Measurements from ENCODE around the gene PDSS2.

The PDSS2 gene

GRCh38 chr6:107246249-107246971 is 213.0 kb downstream of the PDSS2 start:
- Histone ChIP-seq H3K79me2 (ENCODE audit: insufficient read depth, low read length) (no peaks in the 10 kb centered on the region), H3K9me2 (ENCODE audit: low read depth, low read length) (no peaks in the 10 kb centered on the region), H3F3A (ENCODE audit: insufficient read depth, low read length) (no peaks in the 10 kb centered on the region), H3K9me3 (ENCODE audit: low read length) (no peaks in the 10 kb centered on the region), H3K4me1 (ENCODE audit: insufficient read depth, low read length, severe bottlenecking) (peaks cover 14% of the 10 kb centered on the region), H2AFZ (ENCODE audit: low read length) (no peak overlapping the region), H3K4me2 (ENCODE audit: low read length) (no peak overlapping the region), H4K20me1 (ENCODE audit: insufficient read depth, low read length) (no peaks in the 10 kb centered on the region), H3K9ac (ENCODE audit: low read length) (no peak overlapping the region), H3K27me3 (ENCODE audit: insufficient read depth, low read length) (no peaks in the 10 kb centered on the region), H3K4me3 (ENCODE audit: low read depth, low read length, poor library complexity, severe bottlenecking) (no peak overlapping the region), H3K27ac (ENCODE audit: low read depth, low read length, poor library complexity, severe bottlenecking) (no peak overlapping the region), H3K36me3 (ENCODE audit: insufficient read depth, low read length) (no peaks in the 10 kb centered on the region)
- TF ChIP-seq CTCF (IDR thresholded peaks at IDR 0.05; ENCODE audit: low read length) (no peak), EZH2 (IDR thresholded peaks at IDR 0.05; ENCODE audit: borderline replicate concordance, low read length) (no peak)

GRCh38 chr6:107244742-107245480 is 214.5 kb downstream of the PDSS2 start:
- H3K4me1 ChIP-seq (ENCODE audit: insufficient read depth, low read length, severe bottlenecking) = peaks cover 14% of the 10 kb centered on the region
- TF ChIP-seq EZH2 (IDR thresholded peaks at IDR 0.05; ENCODE audit: borderline replicate concordance, low read length) (no peak), CTCF (IDR thresholded peaks at IDR 0.05; ENCODE audit: low read length) (no peak)
- H3K36me3 ChIP-seq (ENCODE audit: insufficient read depth, low read length) = no peaks in the 10 kb centered on the region
- H3K27me3 ChIP-seq (ENCODE audit: insufficient read depth, low read length) = no peaks in the 10 kb centered on the region
- no peaks in the 10 kb centered on the region for H4K20me1 ChIP-seq (ENCODE audit: insufficient read depth, low read length)
- H3K9ac ChIP-seq (ENCODE audit: low read length) = no peak overlapping the region
- H3K9me2 ChIP-seq (ENCODE audit: low read depth, low read length) = no peaks in the 10 kb centered on the region
- no peak overlapping the region for H2AFZ ChIP-seq (ENCODE audit: low read length)
- no peaks in the 10 kb centered on the region for H3F3A ChIP-seq (ENCODE audit: insufficient read depth, low read length)
- no peak overlapping the region for H3K4me3 ChIP-seq (ENCODE audit: low read depth, low read length, poor library complexity, severe bottlenecking)
- peak overlapping the region; percentile 42 for H3K27ac ChIP-seq (ENCODE audit: low read depth, low read length, poor library complexity, severe bottlenecking)
- H3K79me2 ChIP-seq (ENCODE audit: insufficient read depth, low read length) = no peaks in the 10 kb centered on the region
- H3K9me3 ChIP-seq (ENCODE audit: low read length) = no peaks in the 10 kb centered on the region
- H3K4me2 ChIP-seq (ENCODE audit: low read length) = no peak overlapping the region; the same call in 1 of the 2 replicates

- H2AFZ ChIP-seq (ENCODE audit: low read length) = no peak overlapping the region
- H3K9me3 ChIP-seq (ENCODE audit: low read length) = no peaks in the 10 kb centered on the region
- H3K79me2 ChIP-seq (ENCODE audit: insufficient read depth, low read length) = no peaks in the 10 kb centered on the region
- H3K4me3 ChIP-seq (ENCODE audit: low read depth, low read length, poor library complexity, severe bottlenecking) = no peak overlapping the region
- H3K36me3 ChIP-seq (ENCODE audit: insufficient read depth, low read length) = no peaks in the 10 kb centered on the region
- H4K20me1 ChIP-seq (ENCODE audit: insufficient read depth, low read length) = no peaks in the 10 kb centered on the region
- no peak overlapping the region for H3K9ac ChIP-seq (ENCODE audit: low read length)
- no peak overlapping the region; the same call in 1 of the 2 replicates for H3K4me2 ChIP-seq (ENCODE audit: low read length)
- no peaks in the 10 kb centered on the region for H3F3A ChIP-seq (ENCODE audit: insufficient read depth, low read length)
- peaks cover 14% of the 10 kb centered on the region for H3K4me1 ChIP-seq (ENCODE audit: insufficient read depth, low read length, severe bottlenecking)
- H3K27ac ChIP-seq (ENCODE audit: low read depth, low read length, poor library complexity, severe bottlenecking) = peak overlapping the region; percentile 42
- no peak for TF ChIP-seq EZH2 (IDR thresholded peaks at IDR 0.05; ENCODE audit: borderline replicate concordance, low read length)
- no peak for TF ChIP-seq CTCF (IDR thresholded peaks at IDR 0.05; ENCODE audit: low read length)
- no peaks in the 10 kb centered on the region for H3K27me3 ChIP-seq (ENCODE audit: insufficient read depth, low read length)
- H3K9me2 ChIP-seq (ENCODE audit: low read depth, low read length) = no peaks in the 10 kb centered on the region
Observed at GRCh38 chr6:107244082-107244741, 215.2 kb downstream of the PDSS2 start.

Data from OCI-LY1 (cell line).